Left ventricle myocardium inferior (tissue), 1 donor: ENCODE data around the gene NUBP1. TPM values are rescaled to one million over a fixed set of nuclear protein-coding genes. Genes with fewer than 3 reads are reported as not detected.

ENCODE experiments used
- DNase-seq: peaks from one replicate; pipeline ENCODE4 v3.0.0-alpha.2; 2020
- H3K27ac ChIP-seq: fragments of 200-600 bp; replicated peaks from 2 replicates; pipeline ENCODE4 v1.8.0; 2021
- H3K27me3 ChIP-seq: fragments of 200-600 bp; 2 replicates; pipeline ENCODE4 v1.8.0; 2021; ENCODE audit warnings: low read depth
- H3K36me3 ChIP-seq: fragments of 200-600 bp; 2 replicates; pipeline ENCODE4 v1.8.0; 2021
- H3K4me1 ChIP-seq: fragments of 200-600 bp; 2 replicates; pipeline ENCODE4 v1.8.0; 2021
- H3K4me3 ChIP-seq: fragments of 200-600 bp; 2 replicates; pipeline ENCODE4 v1.8.0; 2021; ENCODE audit warnings: mild to moderate bottlenecking, moderate library complexity
- H3K9me3 ChIP-seq: fragments of 200-600 bp; replicated peaks from 2 replicates; pipeline ENCODE4 v1.8.0; 2021
- intact Hi-C: fragments of 100-400 bp; cut with micrococcal nuclease; formaldehyde crosslinking; loops from one replicate; pipeline ENCODE4 v1.11.0; 2022
- total RNA-seq: library from RNA; stranded (reverse); fragmentation: NEBNext Ultra II Directional; extraction: Animal tissue kit (Norgen Biotek cat#: 25700); gene quantifications from one replicate; pipeline ENCODE4 v1.2.1, GENCODE V29; 2021
- TF ChIP-seq, protein P1 (sequence below): fragments of 200-600 bp; IDR thresholded peaks from 2 replicates; pipeline ENCODE4 v1.8.0; 2021; ENCODE audit warnings: antibody characterized with exemption, mild to moderate bottlenecking, borderline replicate concordance
- donor health status: DM: no; HTN: yes; CAD: no; lungs with severe emphysema.

NUBP1 gene
- total RNA-seq, 1 donor from 2014 or later, result 50.6 TPM

GRCh38 chr16:10752843-10753523, 9.3 kb downstream of the NUBP1 start:
- Histone ChIP-seq H3K4me3 (no peak overlapping the region), H3K27me3 (no peaks in the 10 kb centered on the region), H3K27ac (peak overlapping the region; percentile 4), H3K36me3 (peaks cover 68% of the 10 kb centered on the region), H3K4me1 (peaks cover 44% of the 10 kb centered on the region), H3K9me3 (no peaks in the 10 kb centered on the region)
- TF ChIP-seq, protein P1, sequence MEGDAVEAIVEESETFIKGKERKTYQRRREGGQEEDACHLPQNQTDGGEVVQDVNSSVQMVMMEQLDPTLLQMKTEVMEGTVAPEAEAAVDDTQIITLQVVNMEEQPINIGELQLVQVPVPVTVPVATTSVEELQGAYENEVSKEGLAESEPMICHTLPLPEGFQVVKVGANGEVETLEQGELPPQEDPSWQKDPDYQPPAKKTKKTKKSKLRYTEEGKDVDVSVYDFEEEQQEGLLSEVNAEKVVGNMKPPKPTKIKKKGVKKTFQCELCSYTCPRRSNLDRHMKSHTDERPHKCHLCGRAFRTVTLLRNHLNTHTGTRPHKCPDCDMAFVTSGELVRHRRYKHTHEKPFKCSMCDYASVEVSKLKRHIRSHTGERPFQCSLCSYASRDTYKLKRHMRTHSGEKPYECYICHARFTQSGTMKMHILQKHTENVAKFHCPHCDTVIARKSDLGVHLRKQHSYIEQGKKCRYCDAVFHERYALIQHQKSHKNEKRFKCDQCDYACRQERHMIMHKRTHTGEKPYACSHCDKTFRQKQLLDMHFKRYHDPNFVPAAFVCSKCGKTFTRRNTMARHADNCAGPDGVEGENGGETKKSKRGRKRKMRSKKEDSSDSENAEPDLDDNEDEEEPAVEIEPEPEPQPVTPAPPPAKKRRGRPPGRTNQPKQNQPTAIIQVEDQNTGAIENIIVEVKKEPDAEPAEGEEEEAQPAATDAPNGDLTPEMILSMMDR, result no peak
- intact Hi-C loops, result no loop called here
- peak; percentile 65 for DNase-seq

DNA sequence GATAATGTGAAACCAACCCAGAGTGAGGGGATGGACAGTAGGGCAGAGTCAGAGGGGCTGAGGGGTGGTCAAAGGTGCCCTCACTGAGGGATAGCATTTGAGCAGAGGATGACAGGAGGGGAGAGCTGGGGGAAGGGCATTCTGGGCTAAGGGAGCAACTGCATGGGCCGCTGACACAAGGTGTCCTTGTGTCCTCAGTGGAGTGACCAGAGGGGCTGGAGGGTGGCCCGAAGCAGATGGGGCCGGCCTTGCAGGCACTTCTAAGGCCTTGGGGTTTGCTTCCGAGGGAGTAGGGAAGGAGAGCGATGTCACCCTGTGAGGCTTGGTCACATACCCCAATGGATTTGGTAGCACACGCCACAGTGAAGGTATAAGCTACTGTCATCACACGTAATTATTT, 10.0 kb downstream of the NUBP1 start:
- no peaks in the 10 kb centered on the region for H3K9me3 ChIP-seq
- peaks cover 44% of the 10 kb centered on the region for H3K4me1 ChIP-seq
- peaks cover 68% of the 10 kb centered on the region for H3K36me3 ChIP-seq
- TF ChIP-seq, protein P1, result no peak
- no peak overlapping the region for H3K4me3 ChIP-seq
- intact Hi-C loops, result no loop called here
- no peak for DNase-seq
- H3K27me3 ChIP-seq, result no peaks in the 10 kb centered on the region
- H3K27ac ChIP-seq, result peak overlapping the region; percentile 4

DNA sequence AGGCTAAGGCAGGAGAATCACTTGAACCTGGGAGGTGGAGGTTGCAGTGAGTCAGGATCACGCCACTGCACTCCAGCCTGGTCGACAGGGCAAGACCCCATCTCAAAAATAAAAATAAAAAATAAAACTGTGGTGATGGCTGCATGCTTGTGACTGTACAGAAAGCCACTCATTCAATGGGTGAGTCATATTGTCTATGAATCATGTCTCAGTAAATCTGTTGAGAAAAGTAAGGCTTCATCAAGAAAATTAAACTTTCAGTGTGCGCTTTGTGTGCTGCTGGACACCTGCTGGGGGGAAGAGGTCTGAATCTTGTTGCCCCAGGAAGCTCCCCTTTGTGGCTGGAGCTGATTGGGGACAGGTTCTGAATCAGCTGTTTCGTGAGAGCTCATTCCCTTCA, 11.3 kb downstream of the NUBP1 start:
- intact Hi-C loops, result no loop called here
- peaks cover 69% of the 10 kb centered on the region for H3K36me3 ChIP-seq
- no peaks in the 10 kb centered on the region for H3K27me3 ChIP-seq

DNA sequence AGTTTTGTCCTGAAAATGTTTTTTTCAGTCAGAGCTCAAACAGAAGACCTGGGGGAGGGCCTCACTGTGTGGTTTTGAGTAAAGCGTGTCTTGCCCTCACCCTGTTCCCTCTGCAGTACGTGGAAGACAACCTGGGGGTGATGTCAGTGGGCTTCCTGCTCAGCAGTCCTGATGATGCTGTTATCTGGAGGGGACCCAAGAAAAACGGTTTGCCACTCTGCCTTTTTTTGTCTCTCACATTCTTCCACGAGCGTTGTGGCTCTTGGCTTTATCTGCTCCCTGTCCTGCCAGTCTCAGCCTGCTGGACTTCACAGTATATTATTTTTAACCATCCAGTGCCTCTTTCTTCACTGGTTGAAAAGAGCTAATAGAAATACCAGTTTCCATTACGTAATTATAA, 12.9 kb downstream of the NUBP1 start:
- Histone ChIP-seq H3K9me3 (no peaks in the 10 kb centered on the region), H3K4me3 (no peak overlapping the region), H3K4me1 (peaks cover 18% of the 10 kb centered on the region), H3K27me3 (no peaks in the 10 kb centered on the region), H3K27ac (peak overlapping the region; percentile 56), H3K36me3 (peaks cover 82% of the 10 kb centered on the region)
- intact Hi-C loops, result no loop called here
- DNase-seq, result no peak
- TF ChIP-seq, protein P1, result no peak

More for the DNA sequence above, 11.3 kb downstream of the NUBP1 start:
- TF ChIP-seq, protein P1, result no peak
- Histone ChIP-seq H3K4me1 (peaks cover 35% of the 10 kb centered on the region), H3K9me3 (no peaks in the 10 kb centered on the region), H3K4me3 (no peak overlapping the region), H3K27ac (no peak overlapping the region)
- no peak for DNase-seq

DNA sequence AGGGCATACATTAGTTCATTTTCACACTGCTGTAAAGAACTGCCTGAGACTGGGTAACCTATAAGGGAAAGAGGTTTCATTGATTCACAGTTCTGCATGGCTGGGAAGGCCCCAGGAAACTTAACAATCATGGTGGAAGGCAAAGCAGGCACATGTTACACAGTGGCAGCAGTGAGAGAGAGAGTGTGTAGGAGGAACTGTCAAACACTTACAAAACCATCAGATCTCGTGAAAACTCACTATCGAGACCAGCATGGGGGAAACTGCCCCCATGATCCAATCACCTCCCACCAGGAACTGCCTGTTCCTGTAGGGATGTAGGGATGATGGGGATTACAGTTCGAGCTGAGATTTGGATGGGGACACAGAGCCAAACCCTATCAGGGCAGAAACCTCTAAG, 17.2 kb downstream of the NUBP1 start:
- no peak for DNase-seq
- H3K9me3 ChIP-seq, result no peaks in the 10 kb centered on the region
- H3K27ac ChIP-seq, result no peak overlapping the region
- intact Hi-C loops, result no loop called here
- H3K36me3 ChIP-seq, result peaks cover 88% of the 10 kb centered on the region
- H3K27me3 ChIP-seq, result no peaks in the 10 kb centered on the region
- H3K4me3 ChIP-seq, result no peak overlapping the region
- TF ChIP-seq, protein P1, result no peak
- H3K4me1 ChIP-seq, result peaks cover 26% of the 10 kb centered on the region
